K562 (cell line): Measurements from ENCODE around the gene TBXAS1. TPM values are rescaled to one million over a fixed set of nuclear protein-coding genes. Genes with fewer than 3 reads are reported as not detected.

Experiments
- ARID1B ChIP-seq: fragments of 450-650 bp; IDR thresholded peaks from 2 replicates; pipeline ENCODE4 v1.6.1; 2016; ENCODE audit warnings: antibody characterized with exemption, mild to moderate bottlenecking, inconsistent platforms
- BRCA1 ChIP-seq, 2 experiments: fragments of 450-650 bp in 1 of 2; sonication (generic) in 1 of 2; formaldehyde crosslinking in 1 of 2; IDR thresholded peaks; 2 replicates each; pipeline versions ENCODE4 v1.5.0 to v1.6.1; 2017 to 2020; ENCODE audit warnings: mild to moderate bottlenecking in 1 of 2, missing genetic modification reagents in 1 of 2
- BRF1 ChIP-seq: IDR thresholded peaks from 3 replicates; pipeline ENCODE4 v1.6.1; 2011; ENCODE audit warnings: borderline replicate concordance, mild to moderate bottlenecking; ENCODE audit not compliant: insufficient read length; ENCODE audit errors: extremely low read depth
- CC2D1A ChIP-seq: fragments of 450-650 bp; IDR thresholded peaks from 2 replicates; pipeline ENCODE4 v1.6.1; 2017; ENCODE audit warnings: mild to moderate bottlenecking
- CREB1 ChIP-seq, 2 experiments: sonication (generic) in 1 of 2; formaldehyde crosslinking in 1 of 2; IDR thresholded peaks; 2 replicates each; pipeline versions ENCODE4 v1.6.1 to v1.8.0; 2012 to 2022; ENCODE audit warnings: inconsistent platforms in 1 of 2, mild to moderate bottlenecking in 1 of 2, missing genetic modification reagents in 1 of 2, moderate library complexity in 1 of 2
- CXXC5 ChIP-seq: fragments of 250-450 bp; sonication (Bioruptor Pico); IDR thresholded peaks from 2 replicates; pipeline ENCODE4 v1.8.0; 2022; ENCODE audit warnings: inconsistent platforms, mild to moderate bottlenecking, moderate library complexity
- E4F1 ChIP-seq: fragments of 250-450 bp; sonication (Bioruptor Pico); IDR thresholded peaks from 2 replicates; pipeline ENCODE4 v1.5.0; 2021; ENCODE audit warnings: mild to moderate bottlenecking, borderline replicate concordance
- ESRRB ChIP-seq: fragments of 250-450 bp; sonication (Bioruptor Pico); IDR thresholded peaks from 2 replicates; pipeline ENCODE4 v1.5.0; 2020; ENCODE audit warnings: mild to moderate bottlenecking, moderate library complexity, borderline replicate concordance
- FOXA3 ChIP-seq, 2 experiments: fragments of 450-650 bp in 1 of 2; sonication (generic) in 1 of 2; formaldehyde crosslinking; IDR thresholded peaks in 1 of 2; conservative IDR thresholded peaks in 1 of 2; 2 replicates each; pipeline versions ENCODE4 v1.4.0 to v1.8.0; 2020 to 2022; ENCODE audit warnings: mild to moderate bottlenecking in 2 of 2, missing genetic modification reagents in 1 of 2
- FOXP1 ChIP-seq: sonication (generic); formaldehyde crosslinking; IDR thresholded peaks from 2 replicates; pipeline ENCODE4 v1.8.0; 2022; ENCODE audit warnings: mild to moderate bottlenecking, missing genetic modification reagents
- GTF2F1 ChIP-seq: IDR thresholded peaks from 2 replicates; pipeline ENCODE4 v1.6.1; 2011; ENCODE audit warnings: low read depth, low read length, improper control_type of control experiment
- JUN ChIP-seq, 2 experiments: sonication (generic) in 1 of 2; formaldehyde crosslinking in 1 of 2; IDR thresholded peaks; 2 replicates each; pipeline versions ENCODE4 v1.6.1 to v1.8.0; 2012 to 2022; ENCODE audit warnings: borderline replicate concordance in 2 of 2, mild to moderate bottlenecking in 2 of 2, improper control_type of control experiment in 1 of 2, low read depth in 1 of 2, low read length in 1 of 2, missing genetic modification reagents in 1 of 2
- POLR3A ChIP-seq: IDR thresholded peaks from 2 replicates; pipeline ENCODE4 v1.6.1; 2011; ENCODE audit warnings: borderline replicate concordance, mild to moderate bottlenecking, moderate library complexity; ENCODE audit not compliant: insufficient read length, insufficient read depth; ENCODE audit errors: extremely low read depth
- RBM14 ChIP-seq: fragments of 200-400 bp; formaldehyde crosslinking; IDR thresholded peaks from 2 replicates; pipeline ENCODE4 v1.6.1; 2018; ENCODE audit warnings: low read depth, mild to moderate bottlenecking, low read length, moderate library complexity, borderline replicate concordance; ENCODE audit not compliant: insufficient read depth
- SAP30 ChIP-seq: fragments of 200-600 bp; sonication (generic); IDR thresholded peaks from 2 replicates; pipeline ENCODE4 v1.6.1; 2012; ENCODE audit warnings: borderline replicate concordance, low read depth, mild to moderate bottlenecking, moderate library complexity, low read length, control low read depth, inconsistent platforms; ENCODE audit not compliant: insufficient read depth, poor library complexity, severe bottlenecking
- SPI1 ChIP-seq: IDR thresholded peaks from 2 replicates; pipeline ENCODE4 v1.6.1; 2011; ENCODE audit warnings: low read depth, low read length, control low read depth, borderline replicate concordance
- TAF15 ChIP-seq: fragments of 200-400 bp; formaldehyde crosslinking; IDR thresholded peaks from 2 replicates; pipeline ENCODE4 v1.6.1; 2017; ENCODE audit warnings: mild to moderate bottlenecking, low read depth, low read length, moderate library complexity
- TCF3 ChIP-seq: sonication (generic); formaldehyde crosslinking; IDR thresholded peaks from 2 replicates; pipeline ENCODE4 v1.4.0; 2020; ENCODE audit warnings: mild to moderate bottlenecking, missing genetic modification reagents
- ZBTB8A ChIP-seq: fragments of 450-650 bp; IDR thresholded peaks from 2 replicates; pipeline ENCODE4 v1.6.1; 2018; ENCODE audit warnings: mild to moderate bottlenecking, moderate library complexity; ENCODE audit not compliant: partially characterized antibody
- ZNF57 ChIP-seq: fragments of 450-650 bp; formaldehyde crosslinking; IDR thresholded peaks from 2 replicates; pipeline ENCODE4 v1.4.0; 2020; ENCODE audit warnings: mild to moderate bottlenecking, moderate library complexity
- ZNF586 ChIP-seq: fragments of 450-650 bp; formaldehyde crosslinking; conservative IDR thresholded peaks from 2 replicates; pipeline ENCODE4 v1.4.0; 2020; ENCODE audit warnings: mild to moderate bottlenecking, moderate library complexity
- polyA plus RNA-seq, 8 experiments: library from polyadenylated mRNA; depleted of rRNA in 4 of 8; stranded (reverse) in 5 of 8; unstranded in 3 of 8; fragments of >200 nt; fragmentation: Nextera tagmentation in 2 of 8; fragmentation: Illumina TruSeq in 1 of 8; extraction: Ambion mirVana in 2 of 8; extraction: Trizol in 1 of 8; gene quantifications; 2 replicates each; pipeline versions ENCODE4 v1.2.1 to v1.2.3, GENCODE V29; 2011 to 2014; ENCODE audit warnings: inconsistent platforms in 1 of 8, missing spikeins in 1 of 8
- total RNA-seq, 7 experiments: library from RNA; depleted of rRNA in 6 of 7; stranded (reverse); fragments of >200 nt in 6 of 7; fragmentation: Illumina TruSeq in 2 of 7; extraction: Trizol in 2 of 7; gene quantifications; 2 replicates each; pipeline versions ENCODE4 v1.2.1 to v1.2.3, GENCODE V29; 2011 to 2021; ENCODE audit warnings: low replicate concordance in 1 of 7

The TBXAS1 gene
- total and polyA plus RNA-seq, 9 of the 15 experiments (the other 6 are each of a cell fraction or from before 2014, with no cell fraction given) = 1.1 to 8.3 (median 1.9) TPM

DNA sequence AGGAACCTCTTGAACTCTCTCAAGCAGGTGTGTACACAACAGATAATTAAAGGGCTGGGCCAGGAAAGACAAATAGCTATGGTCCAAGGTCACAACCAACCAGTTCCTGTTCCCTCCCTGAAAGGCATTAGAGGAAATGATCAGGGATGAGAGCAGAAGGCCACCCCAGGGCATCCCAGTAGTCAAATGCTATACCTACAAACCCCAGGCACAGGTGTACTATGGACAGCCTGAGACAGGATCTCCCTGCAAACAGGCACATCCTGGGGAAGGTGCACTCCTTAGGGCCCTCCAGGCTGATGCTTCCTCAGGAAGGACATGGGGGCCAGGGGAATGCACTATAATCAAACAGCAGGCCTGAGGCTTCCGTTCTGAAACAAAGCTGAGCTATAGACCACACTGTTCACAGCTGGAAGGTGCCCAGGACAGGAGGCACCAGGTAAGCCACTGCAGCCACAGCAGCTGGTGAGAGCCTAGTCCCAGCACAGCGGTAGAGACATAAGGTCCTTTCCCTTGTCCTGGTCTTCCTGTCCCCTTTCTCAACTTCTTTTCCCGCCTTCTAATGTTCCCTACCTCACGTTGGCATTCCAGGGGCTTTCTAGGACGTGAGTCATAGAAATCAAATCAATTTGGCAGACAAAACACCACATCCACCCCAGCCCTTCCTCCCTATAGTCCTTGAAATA is 220.4 kb downstream of the TBXAS1 start (continued):
- no peak for TF ChIP-seq E4F1 (CRISPR knock-in tag)
- TF ChIP-seq FOXA3 (CRISPR knock-in tag; conservative IDR thresholded peaks at IDR 0.05 in 1 of 2, IDR thresholded peaks at IDR 0.05 in 1 of 2) = peak; percentile 51 to 88; a peak in 2 of 4 replicates
- no peak for TF ChIP-seq ESRRB (CRISPR knock-in tag)
- TF ChIP-seq RBM14 = no peak
- TF ChIP-seq JUN (IDR thresholded peaks at IDR 0.05; ENCODE audit: borderline replicate concordance, low read depth, low read length) = no peak
- TF ChIP-seq JUN (CRISPR knock-in tag; IDR thresholded peaks at IDR 0.05; ENCODE audit: borderline replicate concordance) = no peak
- 0 out of 2 replicates have a peak, but pooled peaks have one; percentile 1 for TF ChIP-seq SPI1
- no peak for TF ChIP-seq POLR3A
- TF ChIP-seq SAP30 = no peak
- TF ChIP-seq BRCA1 (IDR thresholded peaks at IDR 0.05) = no peak
- TF ChIP-seq BRCA1 (CRISPR knock-in tag; IDR thresholded peaks at IDR 0.05) = 0 out of 2 replicates have a peak, but pooled peaks have one; percentile 40
- TF ChIP-seq TAF15 = no peak
- no peak for TF ChIP-seq CC2D1A
- TF ChIP-seq ZNF586 (CRISPR knock-in tag) = no peak
- no peak for TF ChIP-seq CREB1 (IDR thresholded peaks at IDR 0.05)
- no peak for TF ChIP-seq CREB1 (CRISPR knock-in tag; IDR thresholded peaks at IDR 0.05)
- no peak for TF ChIP-seq ARID1B
- TF ChIP-seq TCF3 (CRISPR knock-in tag) = peak; percentile 38; the same call in 1 of the 2 replicates
- TF ChIP-seq GTF2F1 = no peak
- peak; percentile 8; the same call in 1 of the 2 replicates for TF ChIP-seq FOXP1 (CRISPR knock-in tag)
- no peak for TF ChIP-seq CXXC5 (CRISPR knock-in tag)
- TF ChIP-seq ZNF57 (CRISPR knock-in tag) = no peak
- no peak for TF ChIP-seq BRF1
- no peak for TF ChIP-seq ZBTB8A
- TF ChIP-seq, all 486 proteins: peak for 7
